ENCODE results near the gene S100A16.

Gene S100A16

DNA sequence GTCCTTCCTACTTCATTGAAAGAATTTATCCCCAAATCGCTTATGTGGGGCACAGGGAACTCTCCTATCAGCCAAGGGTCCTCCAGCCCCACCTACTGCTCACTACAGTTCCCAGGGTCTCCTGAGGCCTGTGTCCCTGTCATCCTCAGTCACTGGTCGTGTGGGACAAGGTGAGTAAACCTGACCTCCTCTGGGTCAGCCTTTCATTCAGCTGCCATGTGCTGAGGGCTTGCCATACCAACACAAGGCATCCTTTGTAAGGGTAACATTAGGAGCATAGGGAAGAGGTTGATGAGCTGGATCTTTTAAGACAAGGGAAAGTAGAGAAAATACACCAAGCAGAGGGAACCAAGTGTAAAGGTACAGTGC is 34.4 kb upstream of the S100A16 start:
- peaks cover 43% of the 10 kb centered on the region for H3K36me3 ChIP-seq (ENCODE audit: insufficient read depth, low read length)

GRCh38 chr1:153646672-153647345 is 33.9 kb upstream of the S100A16 start:
- TF ChIP-seq EZH2phosphoT487 (IDR thresholded peaks at IDR 0.05; ENCODE audit: borderline replicate concordance) (no peak), CTCF (conservative IDR thresholded peaks at IDR 0.05; ENCODE audit: low read length) (no peak)
- Histone ChIP-seq H3K79me2 (ENCODE audit: insufficient read depth, low read length) (peaks cover 26% of the 10 kb centered on the region), H3K4me1 (ENCODE audit: insufficient read depth, low read length, poor library complexity, severe bottlenecking) (peaks cover 20% of the 10 kb centered on the region), H3K27me3 (ENCODE audit: insufficient read depth, low read length, poor library complexity, severe bottlenecking) (no peaks in the 10 kb centered on the region), H3K4me2 (ENCODE audit: low read depth, low read length, poor library complexity, severe bottlenecking) (no peak overlapping the region), H2AFZ (ENCODE audit: low read length) (no peak overlapping the region), H3K9me3 (ENCODE audit: insufficient read depth, low read depth, low read length) (no peaks in the 10 kb centered on the region), H3K36me3 (ENCODE audit: insufficient read depth, low read length) (peaks cover 48% of the 10 kb centered on the region), H3K9me2 (replicated peaks; ENCODE audit: low read depth, low read length) (no peaks in the 10 kb centered on the region), H3K9ac (ENCODE audit: low read depth, low read length, poor library complexity, severe bottlenecking) (no peak overlapping the region), H3K4me3 (ENCODE audit: low read length, poor library complexity, severe bottlenecking) (no peak overlapping the region), H4K20me1 (ENCODE audit: insufficient read depth, low read length, poor library complexity, severe bottlenecking) (peaks cover 18% of the 10 kb centered on the region), H3F3A (ENCODE audit: low read depth) (no peaks in the 10 kb centered on the region)

More for the DNA sequence above, 34.4 kb upstream of the S100A16 start:
- TF ChIP-seq EZH2phosphoT487 (IDR thresholded peaks at IDR 0.05; ENCODE audit: borderline replicate concordance): no peak
- TF ChIP-seq CTCF (conservative IDR thresholded peaks at IDR 0.05; ENCODE audit: low read length): no peak
- no peaks in the 10 kb centered on the region for H3K9me3 ChIP-seq (ENCODE audit: insufficient read depth, low read depth, low read length)
- H3K9me2 ChIP-seq (replicated peaks; ENCODE audit: low read depth, low read length): no peaks in the 10 kb centered on the region
- no peak overlapping the region for H2AFZ ChIP-seq (ENCODE audit: low read length)
- no peaks in the 10 kb centered on the region for H3K27me3 ChIP-seq (ENCODE audit: insufficient read depth, low read length, poor library complexity, severe bottlenecking)
- H3K4me1 ChIP-seq (ENCODE audit: insufficient read depth, low read length, poor library complexity, severe bottlenecking): peaks cover 16% of the 10 kb centered on the region
- no peak overlapping the region for H3K4me2 ChIP-seq (ENCODE audit: low read depth, low read length, poor library complexity, severe bottlenecking)
- H3K4me3 ChIP-seq (ENCODE audit: low read length, poor library complexity, severe bottlenecking): no peak overlapping the region
- peaks cover 21% of the 10 kb centered on the region for H3K79me2 ChIP-seq (ENCODE audit: insufficient read depth, low read length)
- H4K20me1 ChIP-seq (ENCODE audit: insufficient read depth, low read length, poor library complexity, severe bottlenecking): peaks cover 12% of the 10 kb centered on the region
- no peaks in the 10 kb centered on the region for H3F3A ChIP-seq (ENCODE audit: low read depth)
- H3K9ac ChIP-seq (ENCODE audit: low read depth, low read length, poor library complexity, severe bottlenecking): no peak overlapping the region

DNA sequence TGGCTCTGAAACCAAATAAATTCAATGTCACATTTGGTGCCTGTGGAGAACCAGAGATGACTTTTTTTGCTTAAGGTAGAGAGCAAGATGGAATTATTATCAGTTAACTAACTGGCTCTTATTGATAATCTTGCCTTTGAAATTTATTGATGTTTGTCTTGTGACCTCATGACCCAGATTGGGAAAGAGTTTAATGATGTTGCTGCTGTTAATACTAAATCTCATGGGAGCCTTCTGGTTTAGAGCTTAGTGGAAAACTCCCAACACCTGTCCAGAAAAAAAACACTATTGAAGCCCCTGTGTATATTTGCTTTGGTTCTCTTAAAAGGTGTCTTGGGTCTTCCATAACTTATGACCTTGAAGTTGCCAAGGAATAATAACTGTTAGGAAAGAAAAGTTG is 30.9 kb upstream of the S100A16 start:
- peak overlapping the region; percentile 43 for H3K4me2 ChIP-seq (ENCODE audit: low read depth, low read length, poor library complexity, severe bottlenecking)
- peaks cover 56% of the 10 kb centered on the region for H3K79me2 ChIP-seq (ENCODE audit: insufficient read depth, low read length)
- H3K4me3 ChIP-seq (ENCODE audit: low read length, poor library complexity, severe bottlenecking): no peak overlapping the region
- TF ChIP-seq EZH2phosphoT487 (IDR thresholded peaks at IDR 0.05; ENCODE audit: borderline replicate concordance) (no peak), CTCF (conservative IDR thresholded peaks at IDR 0.05; ENCODE audit: low read length) (no peak)
- no peaks in the 10 kb centered on the region for H3K9me3 ChIP-seq (ENCODE audit: insufficient read depth, low read depth, low read length)
- H3K9me2 ChIP-seq (replicated peaks; ENCODE audit: low read depth, low read length): no peaks in the 10 kb centered on the region
- H3F3A ChIP-seq (ENCODE audit: low read depth): no peaks in the 10 kb centered on the region
- no peak overlapping the region for H2AFZ ChIP-seq (ENCODE audit: low read length)
- H4K20me1 ChIP-seq (ENCODE audit: insufficient read depth, low read length, poor library complexity, severe bottlenecking): peaks cover 31% of the 10 kb centered on the region
- peaks cover 78% of the 10 kb centered on the region for H3K36me3 ChIP-seq (ENCODE audit: insufficient read depth, low read length)
- H3K4me1 ChIP-seq (ENCODE audit: insufficient read depth, low read length, poor library complexity, severe bottlenecking): peaks cover 26% of the 10 kb centered on the region
- no peaks in the 10 kb centered on the region for H3K27me3 ChIP-seq (ENCODE audit: insufficient read depth, low read length, poor library complexity, severe bottlenecking)
- H3K9ac ChIP-seq (ENCODE audit: low read depth, low read length, poor library complexity, severe bottlenecking): peak overlapping the region; percentile 44
